Muscle of back (tissue), 11 donors: ENCODE measurements around the gene HMGCR. TPM values are rescaled to one million over a fixed set of nuclear protein-coding genes. Genes with fewer than 3 reads are reported as not detected.

Experiments used
- DNase-seq, 3 donors: peaks; one replicate each; pipeline versions ENCODE4 v3.0.0 to v3.0.0-alpha.2; 2013
- polyA plus RNA-seq, 10 donors: library from polyadenylated mRNA; unstranded; fragments of 120-200 nt; gene quantifications; one replicate each; pipeline ENCODE4 v1.2.1, GENCODE V29; 2013; ENCODE audit not compliant: insufficient read length in 10 of 10

The HMGCR gene
- polyA plus RNA-seq, 10 donors: 19.9 to 50.7 (median 29.7) TPM

DNA sequence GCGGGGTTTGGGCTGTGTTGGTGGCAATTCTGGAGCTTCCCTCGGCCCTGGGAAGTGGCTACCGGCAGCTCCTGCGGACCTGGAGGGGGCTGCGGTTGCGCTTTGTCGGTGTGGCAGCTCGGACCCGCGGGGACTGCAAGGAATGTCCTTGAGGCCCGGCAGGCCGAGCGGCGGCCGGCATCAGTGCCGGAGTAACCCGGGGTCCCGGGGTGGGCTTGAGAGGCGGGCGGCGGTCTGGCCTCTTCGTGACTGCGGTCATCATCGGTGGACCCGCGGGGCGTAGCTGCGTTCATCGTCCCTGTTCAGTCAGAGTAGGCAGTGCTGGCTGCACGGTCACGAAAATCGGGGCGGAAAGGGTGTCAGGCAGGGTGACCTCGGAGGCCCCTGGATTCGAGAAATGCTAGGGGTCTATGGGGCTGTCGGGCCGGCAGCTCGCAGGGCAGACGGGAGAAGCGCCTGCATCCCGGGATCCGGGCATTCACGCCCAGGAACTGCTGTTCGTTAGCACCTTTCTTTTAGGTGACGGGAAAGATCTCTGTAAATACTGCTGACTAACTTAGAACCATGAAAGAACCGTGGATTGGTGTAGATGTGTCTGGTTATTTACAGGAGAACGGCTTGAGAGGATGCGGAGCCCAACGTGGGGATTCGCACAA lies 474 bp downstream of the HMGCR start:
- DNase-seq: peak; percentile 10 to 79 (median 33)

- DNase-seq: no peak
Measured at GRCh38 chr5:75338408-75338807, 1.4 kb downstream of the HMGCR start.

- DNase-seq: no peak
Measured at GRCh38 chr5:75340714-75341478, 3.9 kb downstream of the HMGCR start.

DNA sequence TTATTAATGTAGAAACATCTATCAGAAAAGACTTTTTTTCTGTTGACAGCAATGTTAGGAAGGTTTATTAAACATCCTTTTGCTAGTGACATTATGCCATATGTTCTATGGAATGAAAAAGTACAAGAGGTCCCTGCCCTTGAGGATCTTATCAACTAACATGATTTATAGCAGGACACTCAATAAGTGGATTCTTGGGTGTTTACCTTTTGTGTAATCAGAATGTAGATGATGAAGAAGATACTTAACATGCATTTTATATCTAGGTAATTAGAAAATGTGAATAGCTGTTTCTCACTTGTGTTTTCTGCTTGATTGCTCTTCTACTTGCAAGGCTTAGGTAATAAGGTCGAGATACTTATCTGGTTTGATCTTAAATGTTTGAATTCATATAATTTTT lies 4.9 kb downstream of the HMGCR start:
- DNase-seq: no peak

- DNase-seq: no peak
Measured at GRCh38 chr5:75342836-75343235, 5.8 kb downstream of the HMGCR start.

DNA sequence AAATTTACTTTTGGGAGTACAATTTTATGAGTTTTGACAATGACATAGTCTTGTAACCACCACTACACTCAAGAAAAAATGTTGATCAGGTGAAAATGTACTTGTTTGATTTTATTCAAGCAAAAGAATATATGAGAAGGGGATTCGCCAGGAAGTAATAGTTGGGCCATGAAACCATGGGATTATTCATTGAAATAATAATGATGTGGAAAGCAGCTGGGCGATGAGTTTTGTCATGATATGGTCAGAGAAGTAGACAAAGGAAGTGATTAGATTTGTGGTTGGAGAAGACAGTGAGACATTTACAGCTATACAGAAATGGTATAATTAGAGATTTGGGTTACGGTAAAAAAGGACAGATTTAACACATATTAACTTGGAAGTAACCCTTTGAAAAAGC lies 11.2 kb downstream of the HMGCR start:
- no peak for DNase-seq

DNA sequence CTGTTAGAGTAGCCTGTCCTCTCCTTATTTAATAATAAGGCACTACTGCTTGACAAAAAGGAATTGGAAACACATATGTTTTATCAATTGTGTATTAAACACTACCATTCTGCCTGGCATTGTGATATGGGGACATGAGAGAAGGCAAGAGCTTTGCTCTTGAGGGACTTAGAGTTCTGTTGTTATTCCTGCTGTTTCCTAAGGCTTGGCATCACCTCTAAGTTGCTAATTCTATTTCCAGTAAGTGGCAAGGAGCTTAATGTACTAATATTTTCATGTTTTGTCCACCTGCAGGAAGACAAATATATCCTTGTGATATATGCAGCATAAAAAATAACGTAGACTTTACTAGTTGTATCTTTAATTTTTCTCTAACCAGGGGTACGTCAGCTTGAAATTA lies 12.6 kb downstream of the HMGCR start:
- no peak for DNase-seq

DNA sequence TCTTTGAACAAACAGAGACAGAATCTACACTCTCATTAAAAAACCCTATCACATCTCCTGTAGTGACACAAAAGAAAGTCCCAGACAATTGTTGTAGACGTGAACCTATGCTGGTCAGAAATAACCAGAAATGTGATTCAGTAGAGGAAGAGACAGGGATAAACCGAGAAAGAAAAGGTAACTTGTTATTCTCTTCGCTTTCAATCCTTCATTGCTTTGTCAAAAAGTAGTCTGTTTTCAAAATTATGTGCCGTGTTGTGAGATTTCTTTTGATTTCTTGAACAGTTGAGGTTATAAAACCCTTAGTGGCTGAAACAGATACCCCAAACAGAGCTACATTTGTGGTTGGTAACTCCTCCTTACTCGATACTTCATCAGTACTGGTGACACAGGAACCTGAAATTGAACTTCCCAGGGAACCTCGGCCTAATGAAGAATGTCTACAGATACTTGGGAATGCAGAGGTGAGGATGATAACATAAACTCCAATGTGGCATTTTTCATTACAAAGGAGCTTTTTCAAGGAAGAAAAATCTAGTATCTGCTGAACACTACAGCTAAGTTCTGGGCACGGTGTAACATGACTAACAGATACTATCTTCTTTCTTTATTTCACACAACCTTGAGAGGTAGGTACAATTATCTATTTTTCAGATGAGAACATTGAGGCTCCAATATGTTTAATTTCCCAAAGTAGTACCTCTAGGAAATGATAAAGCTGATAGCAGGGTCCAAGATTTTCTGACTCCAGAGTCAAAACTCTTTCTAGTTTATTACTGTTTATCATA lies 14.3 kb downstream of the HMGCR start:
- no peak for DNase-seq

GRCh38 chr5:75355236-75355635 lies 18.2 kb downstream of the HMGCR start:
- DNase-seq: no peak

DNA sequence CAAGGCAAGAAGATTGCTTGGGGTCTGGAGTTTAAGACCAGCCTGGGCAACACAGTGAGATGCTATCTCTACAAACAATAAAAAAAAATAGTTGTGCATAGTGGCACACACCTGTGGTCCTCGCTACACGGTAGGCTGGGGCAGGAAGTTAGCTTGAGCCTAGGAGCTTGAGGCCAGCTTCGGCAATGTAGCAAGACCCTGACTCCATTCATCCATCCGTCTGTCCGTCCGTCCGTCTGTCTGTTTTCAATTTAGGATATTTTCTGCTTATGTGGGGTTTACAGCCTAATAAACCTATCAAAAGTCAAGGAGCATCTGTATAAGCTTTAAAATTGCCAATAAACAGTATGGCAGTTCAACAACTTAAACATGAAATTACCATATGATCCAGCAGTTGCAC lies 19.7 kb downstream of the HMGCR start:
- DNase-seq: no peak

DNA sequence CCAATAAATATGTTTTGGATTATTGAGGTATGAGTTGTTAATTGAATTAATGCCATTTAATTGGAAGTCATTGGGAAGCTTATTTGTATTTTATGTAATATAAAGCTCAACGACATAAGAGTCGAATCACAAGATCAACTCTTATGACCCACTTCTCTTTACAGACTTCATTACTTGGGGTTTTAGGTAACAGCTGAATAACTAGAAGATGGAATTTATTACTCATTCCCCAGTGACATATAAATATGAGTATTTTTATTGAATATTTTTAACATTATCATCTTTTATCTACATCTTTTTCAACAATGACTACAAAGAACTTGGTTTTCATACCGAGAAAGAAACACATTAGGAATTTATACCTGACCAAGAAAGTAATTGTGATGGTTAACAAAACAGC lies 21.1 kb downstream of the HMGCR start:
- no peak for DNase-seq

DNA sequence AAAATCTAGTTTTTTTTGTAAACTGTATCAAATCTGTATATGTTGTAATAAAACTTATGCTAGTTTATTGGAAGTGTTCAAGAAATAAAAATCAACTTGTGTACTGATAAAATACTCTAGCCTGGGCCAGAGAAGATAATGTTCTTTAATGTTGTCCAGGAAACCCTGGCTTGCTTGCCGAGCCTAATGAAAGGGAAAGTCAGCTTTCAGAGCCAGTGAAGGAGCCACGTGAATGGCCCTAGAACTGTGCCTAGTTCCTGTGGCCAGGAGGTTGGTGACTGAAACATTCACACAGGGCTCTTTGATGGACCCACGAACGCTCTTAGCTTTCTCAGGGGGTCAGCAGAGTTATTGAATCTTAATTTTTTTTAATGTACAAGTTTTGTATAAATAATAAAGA lies 24.3 kb downstream of the HMGCR start:
- no peak for DNase-seq

- no peak for DNase-seq
Measured at GRCh38 chr5:75362474-75362975, 25.5 kb downstream of the HMGCR start.

GRCh38 chr5:75363111-75363510 lies 26.1 kb downstream of the HMGCR start:
- DNase-seq: peak in 2 of 3 donors; percentile 11 to 39

- DNase-seq: peak in 2 of 3 donors; percentile 2 to 21
Measured at GRCh38 chr5:75363726-75364495, 26.9 kb downstream of the HMGCR start.

DNA sequence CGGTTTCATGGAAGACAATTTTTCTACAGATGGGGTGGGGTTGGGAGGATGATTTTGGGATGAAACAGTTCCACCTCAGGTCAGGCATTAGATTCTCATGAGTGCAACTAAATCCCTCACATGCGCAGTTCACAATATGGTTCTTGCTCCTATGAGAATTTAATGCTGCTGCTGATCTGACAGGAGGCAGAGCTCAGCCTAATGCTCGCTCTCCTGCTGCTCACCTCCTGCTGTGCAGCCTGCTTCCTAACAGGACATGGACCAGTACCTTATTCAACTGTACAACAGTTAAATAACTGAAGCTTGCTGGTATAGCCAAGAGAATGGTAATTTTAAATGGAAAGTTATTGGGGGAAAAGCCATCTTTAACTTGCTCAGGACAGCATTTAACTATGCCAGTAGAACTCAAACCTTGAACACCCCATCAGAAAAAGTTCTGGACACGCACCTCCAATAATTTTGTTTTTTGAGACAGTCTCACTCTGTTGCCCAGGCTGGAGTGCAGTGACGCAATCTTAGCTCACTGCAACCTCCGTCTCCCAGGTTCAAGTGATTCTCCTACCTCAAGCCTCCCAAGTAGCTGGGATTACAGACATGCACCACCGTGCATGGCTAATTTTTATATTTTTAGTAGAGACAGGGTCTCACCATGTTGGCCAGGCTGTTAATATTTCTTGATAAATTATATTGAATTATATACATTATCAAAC lies 27.7 kb downstream of the HMGCR start:
- DNase-seq: no peak

GRCh38 chr5:75365740-75366139 lies 28.7 kb downstream of the HMGCR start:
- no peak for DNase-seq

DNA sequence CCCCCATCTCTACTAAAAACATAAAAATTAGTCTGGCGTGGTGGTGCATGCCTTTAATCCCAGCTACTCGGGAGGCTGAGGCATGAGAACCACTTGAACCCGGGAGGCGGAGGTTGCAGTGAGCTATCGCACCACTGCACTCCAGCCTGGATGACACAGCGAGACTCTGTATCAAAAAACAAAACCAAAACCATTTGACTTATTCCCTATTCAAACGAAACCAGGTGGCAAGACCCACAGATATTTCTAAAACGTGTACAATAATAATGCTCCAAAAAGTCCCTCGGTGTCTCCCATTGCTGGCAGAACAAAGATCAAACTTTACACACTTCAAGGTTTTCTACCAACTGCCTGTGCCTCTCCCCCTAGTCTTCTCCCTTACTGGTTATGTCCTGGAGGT lies 29.8 kb downstream of the HMGCR start:
- DNase-seq: no peak

GRCh38 chr5:75367401-75367800 lies 30.4 kb downstream of the HMGCR start:
- DNase-seq: no peak

DNA sequence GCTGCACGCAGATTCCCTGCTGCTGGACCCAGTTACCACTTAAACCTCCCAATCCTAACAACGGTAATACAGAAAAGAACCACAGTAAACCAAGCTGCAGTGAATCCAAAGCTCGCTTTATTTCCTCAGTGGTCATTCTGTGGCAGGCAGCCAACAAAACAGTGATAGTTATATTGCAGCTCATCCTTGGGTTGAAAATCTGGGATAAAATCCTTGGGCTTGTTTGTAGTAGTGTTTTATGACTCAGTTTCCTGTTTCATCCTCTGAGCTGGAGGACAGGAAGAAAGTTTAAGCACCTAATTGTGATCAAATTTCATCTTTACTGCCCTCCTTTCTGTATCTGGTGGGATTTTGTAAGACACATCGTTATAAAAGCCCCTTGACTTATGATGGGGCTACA lies 31.4 kb downstream of the HMGCR start:
- DNase-seq: peak in 1 of 3 donors; percentile 22

- no peak for DNase-seq
Measured at GRCh38 chr5:75373862-75374261, 36.8 kb downstream of the HMGCR start.
